Hepatocyte (in vitro differentiated cells): ENCODE results near the gene TCFL5.

Source experiments
- CTCF ChIP-seq: fragments of 200-600 bp; sonication (generic); IDR thresholded peaks from 2 replicates; pipeline ENCODE4 v1.5.1; 2016; ENCODE audit warnings: antibody characterized with exemption, mild to moderate bottlenecking; ENCODE audit not compliant: poor library complexity
- EZH2 ChIP-seq: fragments of 200-600 bp; sonication (generic); IDR thresholded peaks from 2 replicates; pipeline ENCODE4 v1.6.1; 2016; ENCODE audit warnings: antibody characterized with exemption, mild to moderate bottlenecking, borderline replicate concordance

- TF ChIP-seq CTCF (no peak), EZH2 (no peak)
Observed at GRCh38 chr20:62799873-62800272, 61.7 kb downstream of the TCFL5 start.
